Left lobe of liver (tissue), 2 donors: ENCODE measurements around the gene CEMIP. TPM values are rescaled to one million over a fixed set of nuclear protein-coding genes. Genes with fewer than 3 reads are reported as not detected.

Source experiments
- ATAC-seq: fragments of 200-7000 bp; cut with Tn5 transposase; one replicate; pipeline ENCODE4 v1.9.1; 2020; ENCODE audit warnings: mild to moderate bottlenecking, moderate library complexity
- DNase-seq: peaks from one replicate; pipeline ENCODE4 v3.0.0-alpha.2; 2020; ENCODE audit warnings: low spot score
- total RNA-seq: library from RNA; stranded (reverse); gene quantifications from one replicate; pipeline ENCODE4 v1.2.1, GENCODE V29; 2021
- donor health status: DM: no; HTN: no; CAD: no; lungs with moderate emphysema.
- donor health status: DM: no; HTN: yes; CAD: no.

Gene CEMIP
- total RNA-seq, 1 donor from 2014 or later, result 0.50 TPM

DNA sequence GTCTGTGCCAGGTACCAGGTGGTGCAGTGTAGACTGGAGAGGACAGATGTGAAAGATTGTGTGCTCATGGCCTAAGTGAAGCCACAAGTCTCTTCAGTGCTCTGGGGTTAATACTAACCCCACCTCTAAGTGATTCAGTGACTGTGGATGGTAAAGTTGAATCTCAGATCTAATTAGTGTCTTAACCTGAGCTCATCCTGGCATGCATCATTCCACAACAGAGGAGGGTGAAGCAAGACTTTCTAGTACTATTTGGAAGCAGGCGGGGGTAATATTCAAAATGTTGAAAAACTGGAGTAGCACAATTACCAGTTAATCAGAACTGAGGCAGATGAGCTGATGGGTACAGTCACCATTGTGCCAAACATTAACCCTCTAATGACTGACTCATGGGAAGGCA is 213.3 kb downstream of the CEMIP start:
- DNase-seq (no peak), ATAC-seq (no peak)

DNA sequence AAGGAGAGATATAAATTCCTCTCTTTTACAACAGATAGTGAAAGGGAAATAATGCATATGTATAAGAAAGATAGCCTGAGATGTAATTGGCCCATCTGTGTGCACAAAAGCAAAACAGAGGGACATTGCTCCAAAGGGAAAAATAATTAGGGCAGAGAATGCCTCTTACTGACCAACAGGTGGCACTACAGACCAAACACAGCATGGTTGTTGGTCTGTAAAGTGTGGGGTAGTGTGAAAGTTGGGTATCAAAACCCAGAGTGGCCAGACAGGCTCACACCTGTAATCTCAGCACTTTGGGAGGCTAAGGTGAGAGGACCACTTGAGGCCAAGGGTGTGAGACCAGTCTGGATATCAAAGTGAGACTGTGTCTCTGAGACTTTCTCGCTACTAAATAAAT is 217.1 kb downstream of the CEMIP start:
- DNase-seq (no peak), ATAC-seq (peak; percentile 43)

DNA sequence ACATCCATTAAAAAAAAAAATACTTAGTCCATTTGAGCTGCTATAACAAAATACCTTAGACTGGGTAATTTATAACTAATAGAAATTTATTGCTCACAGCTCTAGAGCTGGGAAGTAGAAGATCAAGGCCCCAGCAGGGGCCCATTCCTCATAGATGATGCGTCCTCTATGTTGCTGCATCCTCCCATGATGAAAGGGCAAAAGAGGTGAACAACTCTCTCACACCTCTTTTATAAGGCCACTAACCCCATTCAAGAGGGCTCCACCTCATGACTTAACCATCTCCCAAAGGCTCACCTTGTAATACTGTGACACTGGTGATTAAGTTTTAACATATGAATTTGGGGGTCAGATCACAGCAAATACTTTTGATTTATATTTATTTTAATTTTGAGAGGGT is 218.5 kb downstream of the CEMIP start:
- DNase-seq (no peak), ATAC-seq (no peak)

DNA sequence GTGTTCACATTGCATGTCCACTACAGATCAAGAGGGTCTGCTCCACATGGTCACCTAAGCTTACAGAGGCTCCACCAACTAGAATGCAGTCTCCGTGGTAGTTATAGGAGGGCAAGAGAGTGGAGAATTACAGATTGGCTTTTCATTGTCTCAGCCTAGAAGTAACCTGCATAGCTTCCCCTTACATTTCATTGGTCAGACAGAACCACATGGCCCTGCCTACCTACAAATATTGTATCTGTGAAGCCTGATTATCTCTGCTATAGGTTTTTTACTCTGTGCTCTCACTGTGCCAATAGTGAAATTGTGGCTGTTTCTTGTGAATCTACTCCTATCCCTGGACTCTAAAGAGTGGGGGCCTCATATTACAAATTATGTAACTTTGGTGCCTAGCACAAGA is 219.1 kb downstream of the CEMIP start:
- ATAC-seq, result no peak
- DNase-seq, result no peak

DNA sequence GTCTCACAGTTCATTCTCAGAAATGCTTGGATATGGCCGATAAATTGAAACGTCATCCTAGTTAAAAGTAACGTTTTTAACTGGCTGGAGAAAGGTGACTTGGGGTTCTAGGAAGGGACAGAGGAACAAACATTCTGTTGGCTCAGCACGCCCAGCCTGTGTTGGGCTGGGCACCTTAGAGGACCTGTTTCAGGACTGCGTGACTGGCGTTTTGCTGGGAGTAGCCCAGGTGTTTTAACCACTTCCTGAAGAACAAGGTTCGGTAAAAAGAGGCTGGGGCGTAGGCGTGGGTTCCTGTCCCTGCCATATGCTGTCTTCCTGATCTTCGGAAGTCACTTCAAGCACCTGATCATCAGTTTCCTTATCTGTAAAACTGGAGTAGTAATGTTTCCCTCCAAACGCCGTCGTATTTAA is 220.5 kb downstream of the CEMIP start:
- ATAC-seq (no peak), DNase-seq (no peak)

DNA sequence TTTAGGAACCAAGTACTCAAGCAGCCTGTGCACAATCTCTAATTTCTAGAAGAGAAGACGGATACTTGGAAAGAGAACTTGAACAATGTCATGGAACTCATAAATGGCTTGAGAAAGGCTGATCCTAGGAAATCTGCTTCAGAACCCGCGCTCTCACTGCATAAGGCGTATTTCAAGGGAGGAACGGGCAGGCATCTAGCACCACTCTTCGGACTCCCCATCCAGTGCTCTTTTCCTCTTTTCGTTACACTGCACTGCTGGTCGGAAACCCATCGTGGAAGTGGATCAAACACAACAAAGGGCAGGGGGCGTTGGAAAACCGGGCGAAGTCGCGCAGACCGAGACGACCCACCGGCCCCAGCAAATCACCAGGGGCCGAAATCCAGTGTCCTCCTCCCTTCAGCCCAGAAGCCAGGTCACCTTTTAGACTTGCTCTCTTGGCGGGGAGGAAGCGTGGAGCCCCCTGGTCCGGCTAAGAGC is 221.0 kb downstream of the CEMIP start:
- ATAC-seq, result peak; percentile 1
- DNase-seq, result peak; percentile 48

DNA sequence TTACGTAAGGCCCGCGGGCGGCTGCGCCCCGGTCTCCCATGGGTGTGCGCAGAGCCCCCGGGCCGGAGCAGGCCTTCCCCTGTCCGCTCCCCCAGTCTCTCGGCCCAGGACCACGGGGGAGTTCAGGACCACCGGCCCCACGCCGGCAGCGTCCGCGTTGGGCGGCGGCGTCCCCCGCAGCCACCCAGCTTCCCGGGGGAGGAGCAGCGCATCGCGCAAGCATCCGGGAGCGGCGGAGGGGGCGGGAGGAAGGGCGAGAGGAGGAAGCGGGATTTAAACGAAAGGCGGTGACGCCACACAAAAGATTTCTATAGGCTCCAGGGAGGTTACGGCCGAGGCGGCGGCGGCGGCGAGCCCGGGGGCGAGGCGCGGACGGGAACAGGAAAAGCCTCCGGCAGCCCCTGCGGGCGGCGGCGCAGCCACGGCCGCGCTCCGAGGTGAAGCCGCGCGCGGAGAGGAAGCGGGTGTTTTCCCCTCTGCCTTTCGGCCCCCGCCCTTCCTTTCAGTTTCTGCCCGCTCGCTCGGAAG is 221.5 kb downstream of the CEMIP start, which contains the start of gene TLNRD1:
TLNRD1 (plus strand) TSS at position 300 of the 528 bp plus-strand sequence. CDS start 1,349 bp downstream, outside the sequence.
- peak; percentile 85 for DNase-seq

More for the DNA sequence above, 221.5 kb downstream of the CEMIP start, which contains the start of gene TLNRD1:
- peak; percentile 77 for ATAC-seq

Other genes starting within 250 kb of the CEMIP start
- 3.7 TPM for gene ABHD17C, start 84.1 kb upstream of the CEMIP start, total RNA-seq
- gene MESD, start 210.4 kb downstream of the CEMIP start, total RNA-seq, result 16.6 TPM
- 4.2 TPM for gene TLNRD1, start 221.6 kb downstream of the CEMIP start, total RNA-seq